Common myeloid progenitor, CD34-positive (primary cell): ENCODE results near the gene IGSF6.
"Not testable (repeated sequence)": the region's sequence is repeated elsewhere in the genome, so short reads cannot be mapped to it uniquely, and the experiment has no call there.

Experiments
- CTCF ChIA-PET: fragments of 350-600 bp; sonication (Branson Sonifier 250); formaldehyde crosslinking; loops from one replicate; lab custom pipeline; 2021; ENCODE audit warnings: antibody characterized with exemption; lab: Charles Lee
- POLR2A ChIA-PET: fragments of 350-600 bp; sonication (Branson Sonifier 250); formaldehyde crosslinking; loops from one replicate; lab custom pipeline; 2021; ENCODE audit warnings: antibody characterized with exemption; lab: Charles Lee
- DNase-seq, 3 donors: peaks; one replicate each; pipeline versions ENCODE4 v3.0.0 to v3.0.0-alpha.2; 2013
- H3K27ac ChIP-seq, 2 experiments: 1 replicate in 1 of 2; 2 replicates in 1 of 2; pipeline ENCODE4 v1.7.0; 2013; ENCODE audit warnings: inconsistent platforms in 2 of 2, low read length in 2 of 2, mild to moderate bottlenecking in 2 of 2, low read depth in 1 of 2, moderate library complexity in 1 of 2; ENCODE audit not compliant: severe bottlenecking in 2 of 2, insufficient read depth in 1 of 2, poor library complexity in 1 of 2
- H3K27me3 ChIP-seq, 5 experiments: replicated peaks in 2 of 5; 1 replicate in 3 of 5; 2 replicates in 2 of 5; pipeline versions ENCODE4 v1.6.1 to v1.7.0; 2013; ENCODE audit warnings: low read length in 4 of 5, mild to moderate bottlenecking in 2 of 5, moderate library complexity in 2 of 5, inconsistent platforms in 1 of 5; ENCODE audit not compliant: insufficient read depth in 5 of 5, control insufficient read depth in 4 of 5
- H3K36me3 ChIP-seq, 4 experiments: 1 replicate in 2 of 4; 2 replicates in 2 of 4; pipeline versions ENCODE4 v1.6.1 to v1.7.0; 2013; ENCODE audit warnings: low read length in 3 of 4, control low read depth in 1 of 4, mild to moderate bottlenecking in 1 of 4; ENCODE audit not compliant: control insufficient read depth in 4 of 4, insufficient read depth in 4 of 4
- H3K4me1 ChIP-seq, 4 experiments: 1 replicate in 3 of 4; 2 replicates in 1 of 4; pipeline versions ENCODE4 v1.6.1 to v1.7.1; 2013; ENCODE audit warnings: low read length in 3 of 4, mild to moderate bottlenecking in 3 of 4, control low read depth in 1 of 4, inconsistent platforms in 1 of 4, moderate library complexity in 1 of 4; ENCODE audit not compliant: control insufficient read depth in 4 of 4, insufficient read depth in 4 of 4; ENCODE audit errors: control extremely low read depth in 1 of 4
- H3K4me3 ChIP-seq, 7 experiments: 1 replicate in 4 of 7; 2 replicates in 3 of 7; pipeline versions ENCODE4 v1.5.1 to v1.7.0; 2013; ENCODE audit warnings: mild to moderate bottlenecking in 7 of 7, low read length in 6 of 7, moderate library complexity in 6 of 7, inconsistent platforms in 2 of 7, low read depth in 2 of 7, control low read depth in 1 of 7; ENCODE audit not compliant: insufficient read depth in 4 of 7, control insufficient read depth in 1 of 7; ENCODE audit errors: extremely low read depth in 1 of 7
- H3K9me3 ChIP-seq, 5 experiments: 1 replicate in 4 of 5; 2 replicates in 1 of 5; pipeline versions ENCODE4 v1.6.1 to v1.7.1; 2013; ENCODE audit warnings: low read length in 4 of 5, mild to moderate bottlenecking in 2 of 5, inconsistent platforms in 1 of 5, low read depth in 1 of 5, moderate library complexity in 1 of 5; ENCODE audit not compliant: control insufficient read depth in 4 of 5, insufficient read depth in 2 of 5; ENCODE audit errors: control extremely low read depth in 1 of 5
- WGBS: methylation state at CpG from one replicate; pipeline ENCODE4 v1.1.5; 2013; ENCODE audit not compliant: insufficient coverage; 5-methylcytosine and 5-hydroxymethylcytosine counted together

The IGSF6 gene

GRCh38 chr16:21654466-21654865, 2.1 kb upstream of the IGSF6 start:
- Histone ChIP-seq H3K27me3 (no peaks in the 10 kb centered on the region), H3K4me1 (peaks cover 8 to 82% (median 22%) of the 10 kb centered on the region in 4 experiments), H3K4me3 (no peak overlapping the region), H3K36me3 (peaks cover 2 to 15% (median 9%) of the 10 kb centered on the region in 4 experiments), H3K9me3 (no peaks in the 10 kb centered on the region), H3K27ac (no peak overlapping the region)
- WGBS = no CpG with 5 or more reads among the region's 1 CpG
- ChIA-PET POLR2A (no interaction called here), CTCF (interaction anchor here (1.8 to 3.9 kb wide), 2 partner anchors 9 to 12 kb away, joined by 4 to 25 read pairs; no protein-coding TSS in a partner anchor)
- no peak for DNase-seq

- no peak overlapping the region for H3K4me3 ChIP-seq
- no peak overlapping the region for H3K27ac ChIP-seq
- no peaks in the 10 kb centered on the region for H3K27me3 ChIP-seq
- H3K36me3 ChIP-seq = peaks cover 2 to 15% (median 9%) of the 10 kb centered on the region in 4 experiments
- H3K4me1 ChIP-seq = peaks cover 10 to 87% (median 22%) of the 10 kb centered on the region in 4 experiments
- no peaks in the 10 kb centered on the region for H3K9me3 ChIP-seq
- no peak for DNase-seq
- 100% methylated on average over 2 of the region's 5 CpGs for WGBS
- CTCF ChIA-PET = interaction anchor here (3.5 kb wide), 1 partner anchor 11 kb away, joined by 18 read pairs; no protein-coding TSS in a partner anchor
- POLR2A ChIA-PET = no interaction called here
Measured at GRCh38 chr16:21653571-21653970, 1.2 kb upstream of the IGSF6 start.

- H3K4me1 ChIP-seq = peaks cover 6 to 81% (median 16%) of the 10 kb centered on the region in 4 experiments
- CTCF ChIA-PET = interaction anchor here (1.2 to 3.5 kb wide), 4 partner anchors 9 to 66 kb away, joined by 3 to 18 read pairs (median 6); no protein-coding TSS in a partner anchor
- H3K27me3 ChIP-seq = no peaks in the 10 kb centered on the region
- H3K36me3 ChIP-seq = peaks cover 6 to 22% (median 9%) of the 10 kb centered on the region in 4 experiments
- no peaks in the 10 kb centered on the region for H3K9me3 ChIP-seq
- DNase-seq = no peak
- no peak overlapping the region for H3K27ac ChIP-seq
- peak overlapping the region in 1 of 7 experiments; percentile 63 for H3K4me3 ChIP-seq
- 100% methylated on average over 2 of the region's 3 CpGs for WGBS
- POLR2A ChIA-PET = no interaction called here
Measured at GRCh38 chr16:21651515-21651914, 893 bp downstream of the IGSF6 start.

GRCh38 chr16:21650521-21650920, 1.9 kb downstream of the IGSF6 start:
- peak overlapping the region in 1 of 7 experiments; percentile 31 for H3K4me3 ChIP-seq
- no peaks in the 10 kb centered on the region for H3K9me3 ChIP-seq
- peaks cover 7 to 19% (median 9%) of the 10 kb centered on the region in 4 experiments for H3K36me3 ChIP-seq
- DNase-seq = peak; percentile 59 to 86 (median 80)
- ChIA-PET POLR2A (no interaction called here), CTCF (interaction anchor here (0.6 to 3.5 kb wide), 4 partner anchors 8 to 66 kb away, joined by 3 to 18 read pairs (median 6); no protein-coding TSS in a partner anchor)
- WGBS = no CpG with 5 or more reads among the region's 1 CpG
- no peaks in the 10 kb centered on the region for H3K27me3 ChIP-seq
- peaks cover 13 to 81% (median 22%) of the 10 kb centered on the region in 4 experiments for H3K4me1 ChIP-seq
- no peak overlapping the region for H3K27ac ChIP-seq

- CTCF ChIA-PET = interaction anchor here (0.6 to 2.1 kb wide), 2 partner anchors 20 to 65 kb away, joined by 3 to 6 read pairs; no protein-coding TSS in a partner anchor
- DNase-seq, H3K27me3 ChIP-seq, H3K9me3 ChIP-seq, POLR2A ChIA-PET, H3K27ac ChIP-seq, H3K4me3 ChIP-seq: not testable (repeated sequence)
- Histone ChIP-seq H3K4me1 (peaks cover 13 to 82% (median 25%) of the 10 kb centered on the region in 4 experiments), H3K36me3 (peaks cover 2 to 13% (median 5%) of the 10 kb centered on the region in 4 experiments)
- 95% methylated on average over 7 of the region's 12 CpGs for WGBS
Measured at GRCh38 chr16:21649826-21650406, 2.5 kb downstream of the IGSF6 start.

GRCh38 chr16:21647562-21648164, 4.7 kb downstream of the IGSF6 start:
- no peaks in the 10 kb centered on the region for H3K27me3 ChIP-seq
- no peak overlapping the region for H3K4me3 ChIP-seq
- H3K9me3 ChIP-seq = no peaks in the 10 kb centered on the region
- CTCF ChIA-PET = interaction anchor here (1.2 to 3.3 kb wide), 2 partner anchors 9 to 10 kb away, joined by 6 to 25 read pairs; no protein-coding TSS in a partner anchor
- H3K36me3 ChIP-seq = peaks cover 0 to 12% (median 3%) of the 10 kb centered on the region in 4 experiments
- POLR2A ChIA-PET = no interaction called here
- DNase-seq = no peak
- 98% methylated on average over 6 of the region's 9 CpGs for WGBS
- H3K27ac ChIP-seq = no peak overlapping the region
- peaks cover 13 to 81% (median 25%) of the 10 kb centered on the region in 4 experiments for H3K4me1 ChIP-seq
